Stimulated activated CD4-positive, alpha-beta T cell treated with anti-CD3 and anti-CD28 coated beads, TNF-alpha, amount 100 ng/mL, for 1 hour (primary cell): ENCODE data around the gene SUSD4.

Experiments used
- DNase-seq, 3 donors: peaks; one replicate each; pipeline ENCODE4 v3.0.0-alpha.2; 2020; ENCODE audit warnings: low read depth in 3 of 3, low spot score in 1 of 3

Gene SUSD4

DNA sequence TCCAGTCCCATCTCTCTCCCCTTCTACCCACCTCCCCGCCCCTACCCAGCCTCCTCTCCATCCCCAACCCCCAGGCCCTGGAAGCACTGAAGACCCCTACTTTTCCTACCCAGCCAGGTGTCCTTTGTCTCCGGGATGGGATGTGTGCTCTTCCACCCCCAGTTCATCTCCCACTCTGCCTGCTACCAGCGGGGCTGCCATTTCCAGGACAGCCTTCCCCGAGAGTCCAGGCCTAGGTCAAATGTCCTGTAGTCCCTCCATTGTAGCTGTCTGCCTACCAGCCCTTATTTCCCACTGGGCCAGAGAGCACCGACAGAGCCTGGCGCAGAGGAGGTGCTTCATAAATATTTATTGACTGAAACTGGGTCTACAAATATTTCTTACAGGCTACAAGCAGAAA lies 148.9 kb downstream of the SUSD4 start:
- DNase-seq, result no peak

DNA sequence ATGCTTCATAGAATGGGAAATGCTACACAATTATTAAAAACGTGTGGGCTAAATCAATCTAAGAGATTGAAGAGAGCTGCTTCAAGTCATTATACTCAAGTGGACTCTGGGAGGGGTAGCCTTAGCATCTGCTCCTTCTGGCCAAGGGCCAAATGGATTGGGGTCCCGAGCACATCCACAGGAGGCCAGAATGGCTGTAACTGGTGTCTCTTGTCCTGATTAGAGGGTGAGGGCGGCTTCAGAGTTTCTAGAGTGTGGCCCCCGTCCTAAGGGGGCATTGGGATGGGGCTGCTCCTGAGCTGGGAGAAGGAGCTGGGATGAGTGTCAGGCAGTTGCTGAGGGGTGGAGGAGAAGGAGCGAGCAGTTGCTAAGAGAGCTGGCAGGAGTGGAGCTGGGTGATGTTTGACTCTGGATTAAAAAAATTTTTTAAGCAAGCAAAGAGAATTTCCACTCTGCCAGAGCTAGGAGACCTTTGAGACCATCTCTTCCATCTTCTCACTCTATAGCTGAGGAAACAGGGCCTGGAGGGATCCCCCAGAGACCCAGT lies 149.6 kb downstream of the SUSD4 start:
- no peak for DNase-seq

DNA sequence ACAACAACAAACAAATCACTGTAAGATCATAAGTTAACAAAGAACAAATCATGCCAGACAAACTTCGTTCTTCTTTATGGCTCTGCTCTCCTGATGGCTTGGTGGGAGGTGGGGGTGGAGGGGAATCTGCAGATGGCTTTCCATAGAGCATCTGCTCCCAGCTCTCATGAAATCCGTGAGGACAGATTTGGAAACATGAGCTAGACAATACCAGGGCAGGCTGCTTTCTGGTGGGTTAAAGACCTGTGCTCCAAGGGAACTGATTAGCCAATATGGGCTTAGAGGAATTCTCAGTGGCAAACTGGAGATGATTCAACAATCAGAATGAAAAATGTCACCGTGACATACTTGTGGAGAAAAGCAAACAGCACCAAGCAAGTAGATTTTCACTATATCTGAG lies 151.5 kb downstream of the SUSD4 start:
- DNase-seq, result no peak

DNA sequence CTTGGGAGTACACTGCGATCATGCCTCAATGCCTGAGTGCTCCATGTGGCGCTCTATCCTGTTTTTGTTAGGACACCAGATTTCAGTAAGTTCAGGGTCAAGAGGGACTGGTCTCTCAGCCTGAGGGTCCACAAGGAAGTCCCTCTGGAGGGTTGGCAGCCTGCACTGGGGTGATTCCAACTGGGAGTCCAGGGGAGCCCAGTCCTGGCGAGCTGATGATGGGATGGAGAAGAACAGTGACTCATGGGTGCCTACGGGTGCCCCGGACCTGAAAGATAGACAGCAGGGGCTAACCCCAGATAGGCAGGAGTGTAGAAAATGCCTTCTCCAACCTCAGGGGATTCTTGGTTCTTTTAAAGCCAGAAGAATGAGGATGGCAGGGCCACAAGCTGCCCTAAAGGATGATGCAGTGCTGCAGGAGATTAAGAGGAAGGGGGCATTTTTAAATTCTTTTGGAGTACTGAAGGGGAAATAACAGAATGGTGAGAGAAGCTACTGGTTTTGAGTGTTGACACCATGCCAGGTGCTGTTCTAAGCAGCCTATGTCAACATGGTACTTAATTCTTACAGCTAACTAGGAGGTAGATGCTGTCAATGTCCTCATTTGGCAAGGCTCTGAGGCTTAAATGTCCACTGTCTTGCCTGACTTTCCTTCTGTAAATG lies 152.5 kb downstream of the SUSD4 start:
- no peak for DNase-seq

DNA sequence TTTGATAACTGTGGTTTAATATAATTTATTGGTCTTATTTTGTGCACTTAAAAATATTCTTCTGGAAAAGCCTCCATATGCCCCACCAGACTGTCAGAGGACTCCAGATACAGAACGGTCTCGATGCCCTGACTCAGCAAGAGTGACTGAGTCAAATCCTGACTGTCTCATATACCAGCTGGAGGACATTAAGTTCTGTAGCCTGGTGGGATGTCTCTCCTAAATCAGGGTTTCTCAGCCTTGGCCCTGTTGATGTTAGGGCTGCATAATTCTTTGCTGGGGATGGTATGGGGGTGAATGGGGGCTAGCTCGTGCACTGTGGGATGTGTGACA lies 153.2 kb downstream of the SUSD4 start:
- no peak for DNase-seq

DNA sequence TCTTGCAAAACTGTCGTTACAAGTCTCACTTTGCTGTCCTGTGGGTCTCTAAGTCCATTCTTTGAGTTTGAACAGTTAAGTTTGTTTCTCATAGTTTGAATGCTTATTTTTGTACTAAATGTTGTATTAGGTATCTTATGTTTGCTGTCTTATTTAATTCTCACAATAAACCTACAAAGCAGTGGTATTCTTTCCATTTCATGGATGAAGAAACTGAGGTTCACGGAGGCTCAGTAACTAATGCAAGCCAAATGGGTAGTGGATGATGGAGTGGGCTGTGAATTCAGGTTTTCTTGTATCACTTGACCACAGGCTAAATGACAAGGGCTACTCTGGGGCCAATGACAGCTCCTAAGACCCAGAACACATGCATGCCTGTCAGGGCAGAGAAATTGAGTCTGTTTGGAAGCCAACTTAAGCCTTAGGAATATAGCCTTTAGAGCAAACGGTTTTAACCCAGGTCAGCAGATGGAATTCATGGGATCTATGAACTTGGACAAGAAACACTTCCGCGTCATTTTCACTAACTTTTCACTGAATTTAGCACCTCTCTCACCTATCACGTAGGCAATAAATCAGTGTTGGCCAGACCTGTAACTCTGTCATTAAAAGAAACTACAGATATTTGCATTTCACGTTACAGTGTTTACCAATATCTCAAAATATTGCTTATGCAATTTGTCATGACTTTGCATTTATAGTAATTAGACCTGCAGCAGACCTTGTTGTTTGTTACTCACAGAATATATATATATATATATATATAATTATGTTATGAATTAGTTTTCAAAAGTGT lies 153.8 kb downstream of the SUSD4 start:
- no peak for DNase-seq

DNA sequence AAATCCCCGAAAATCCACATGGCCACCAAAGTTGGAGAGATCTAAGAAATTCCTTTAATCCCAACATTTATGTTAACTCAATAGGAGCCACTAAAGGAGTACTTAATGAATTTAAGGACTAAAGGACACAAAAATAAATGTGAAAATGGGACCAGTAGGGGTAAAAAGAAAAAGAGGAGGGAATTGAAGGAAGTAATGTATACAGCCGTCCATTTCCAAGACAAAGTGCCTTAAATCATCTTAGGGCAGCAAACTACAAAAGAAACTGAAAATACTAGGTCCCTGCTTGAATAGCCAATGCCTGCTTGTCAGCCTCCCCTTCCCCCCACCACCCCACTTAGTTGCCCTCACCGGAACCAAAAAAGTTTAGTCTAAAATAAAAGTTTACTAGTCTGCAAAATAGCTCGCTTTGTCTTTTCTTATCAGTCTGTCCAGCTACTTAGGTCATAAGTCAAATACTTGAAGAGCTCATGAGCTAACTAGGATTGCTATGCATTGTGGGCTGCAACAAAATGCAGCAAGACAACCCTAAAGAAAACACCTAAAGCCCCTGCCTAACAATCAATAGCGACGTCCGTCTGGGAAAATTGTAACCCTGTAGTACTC lies 154.6 kb downstream of the SUSD4 start:
- no peak for DNase-seq

DNA sequence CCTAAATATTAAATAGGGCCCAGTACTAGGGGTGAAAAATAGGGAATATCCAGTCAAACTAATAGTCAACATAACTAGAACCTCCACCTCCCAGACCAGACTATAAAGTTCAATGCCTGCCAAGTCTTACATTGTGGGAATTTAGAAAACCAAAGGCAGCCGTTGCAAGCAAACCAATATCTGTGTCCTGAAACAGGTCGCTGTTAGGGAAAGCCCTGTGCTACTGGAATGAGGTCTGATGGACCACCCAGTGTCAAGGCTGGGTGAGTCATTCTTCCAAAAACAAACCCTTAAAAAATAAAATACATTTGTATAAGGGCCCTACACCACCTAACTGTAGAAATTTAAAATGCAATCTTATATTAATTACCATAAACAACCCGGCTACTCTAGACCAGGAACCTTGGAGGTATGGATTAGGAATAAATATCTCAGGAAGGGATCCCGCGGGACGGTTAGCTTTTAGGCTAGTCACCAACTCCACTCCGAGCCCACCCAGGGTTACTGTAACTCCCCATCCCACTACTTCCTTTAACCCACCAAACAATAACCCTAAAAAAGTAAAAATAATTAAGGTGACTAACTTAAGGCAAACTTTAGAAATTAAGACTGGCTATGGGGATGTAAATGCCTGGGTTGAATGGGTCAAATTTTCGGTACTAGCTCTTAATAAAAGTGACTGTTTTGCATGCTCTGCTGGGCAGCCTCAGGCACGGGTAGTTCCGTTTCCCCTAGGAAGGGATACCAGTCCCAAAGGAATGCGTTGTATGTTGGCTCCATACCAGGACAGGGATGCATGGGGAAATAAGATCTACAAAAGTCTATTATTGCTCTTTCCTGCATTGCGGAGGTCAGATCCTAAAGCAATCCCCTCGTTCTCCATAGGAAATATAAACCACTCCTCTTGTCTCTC lies 155.6 kb downstream of the SUSD4 start:
- DNase-seq, result no peak

DNA sequence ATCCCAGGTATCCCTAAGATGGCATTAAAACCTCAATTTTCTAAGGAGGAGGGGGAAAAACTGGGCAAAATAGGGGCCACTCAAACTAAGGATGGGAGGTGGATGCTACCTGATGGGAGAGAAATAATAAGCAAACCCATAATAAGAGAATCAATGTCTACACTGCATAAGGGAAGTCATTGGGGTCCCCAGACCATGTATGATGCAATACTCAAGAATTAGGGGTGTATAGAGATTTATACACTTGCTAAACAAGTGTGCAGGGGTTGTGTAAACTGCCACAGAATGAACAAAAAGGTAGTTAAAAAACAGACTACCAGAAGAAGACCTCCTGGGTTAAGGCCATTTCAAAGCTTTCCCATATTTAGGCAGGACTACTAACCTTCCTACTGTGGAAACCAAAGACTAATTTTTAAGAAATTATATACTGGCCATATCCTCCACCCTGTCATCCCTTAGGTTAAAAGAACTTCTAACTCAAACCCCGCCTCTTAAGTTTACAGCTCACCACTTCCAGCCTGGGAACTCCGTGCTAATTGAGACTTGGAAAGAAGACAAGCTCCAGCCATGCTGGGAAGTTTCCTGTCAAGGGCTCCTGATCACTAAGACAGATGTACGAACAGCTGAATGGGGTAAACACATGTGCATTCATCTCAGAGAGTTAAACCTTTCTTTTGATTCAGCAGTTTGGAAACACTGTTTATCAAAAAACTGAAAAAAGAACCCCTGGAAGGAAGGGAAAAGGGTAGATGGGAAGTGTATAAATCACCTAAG lies 156.5 kb downstream of the SUSD4 start:
- DNase-seq, result no peak

DNA sequence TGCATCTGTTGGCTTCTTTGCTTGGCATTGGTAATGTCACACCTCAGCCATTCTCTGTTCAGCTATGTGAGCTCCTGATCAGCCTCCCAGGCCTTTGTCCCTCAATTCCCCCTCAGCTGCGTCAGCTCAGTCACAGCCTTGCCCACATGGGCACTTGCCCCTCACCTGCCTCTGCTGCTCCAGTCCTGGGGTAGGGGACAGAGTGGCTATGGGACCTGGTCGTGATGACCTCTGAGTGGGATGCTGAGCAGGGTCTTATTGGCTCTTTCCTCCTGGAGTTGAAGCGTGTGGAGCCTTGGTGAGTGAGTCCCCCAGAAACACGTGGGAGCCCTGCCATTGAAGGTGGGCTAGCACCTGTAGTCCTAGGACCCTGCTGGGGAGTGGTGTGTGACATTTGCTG lies 159.6 kb downstream of the SUSD4 start:
- no peak for DNase-seq

DNA sequence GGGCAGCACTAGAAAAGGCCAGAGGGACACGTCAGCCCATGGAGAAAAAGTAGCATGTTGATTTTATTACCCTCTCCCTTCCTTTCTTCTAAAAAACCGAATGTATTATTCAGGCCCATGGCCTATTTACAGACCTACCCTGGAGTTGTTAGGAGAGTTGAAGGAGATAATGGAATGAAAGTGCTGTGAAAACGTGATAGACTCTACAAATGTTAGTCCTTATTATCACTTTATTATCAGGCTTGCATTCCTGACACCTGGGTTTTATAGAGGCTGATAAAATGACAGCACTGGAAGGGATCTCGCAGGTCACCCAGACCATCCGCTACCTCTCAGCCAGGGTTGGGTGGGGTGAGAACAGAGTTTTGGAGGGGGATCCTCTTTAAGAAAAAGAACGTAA lies 160.3 kb downstream of the SUSD4 start:
- DNase-seq, result no peak

DNA sequence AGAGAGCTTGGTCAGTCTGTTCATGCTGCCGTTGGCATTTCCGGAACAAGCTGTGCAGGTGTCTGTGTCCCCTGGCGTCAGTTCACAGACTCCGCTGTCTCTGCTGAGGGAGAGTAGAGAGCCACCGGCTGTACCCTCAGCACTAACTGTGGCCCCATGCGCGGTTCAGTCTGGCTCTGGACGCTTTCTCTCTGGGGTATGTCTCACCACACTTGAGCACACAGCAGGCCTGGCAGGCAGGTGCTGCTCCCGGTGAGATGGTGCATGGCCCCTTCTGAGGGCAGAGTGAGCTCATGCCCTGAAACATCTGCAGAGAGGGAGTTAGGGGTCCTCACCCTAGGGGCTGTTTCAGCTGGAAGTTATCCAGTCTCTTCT lies 161.0 kb downstream of the SUSD4 start:
- no peak for DNase-seq

DNA sequence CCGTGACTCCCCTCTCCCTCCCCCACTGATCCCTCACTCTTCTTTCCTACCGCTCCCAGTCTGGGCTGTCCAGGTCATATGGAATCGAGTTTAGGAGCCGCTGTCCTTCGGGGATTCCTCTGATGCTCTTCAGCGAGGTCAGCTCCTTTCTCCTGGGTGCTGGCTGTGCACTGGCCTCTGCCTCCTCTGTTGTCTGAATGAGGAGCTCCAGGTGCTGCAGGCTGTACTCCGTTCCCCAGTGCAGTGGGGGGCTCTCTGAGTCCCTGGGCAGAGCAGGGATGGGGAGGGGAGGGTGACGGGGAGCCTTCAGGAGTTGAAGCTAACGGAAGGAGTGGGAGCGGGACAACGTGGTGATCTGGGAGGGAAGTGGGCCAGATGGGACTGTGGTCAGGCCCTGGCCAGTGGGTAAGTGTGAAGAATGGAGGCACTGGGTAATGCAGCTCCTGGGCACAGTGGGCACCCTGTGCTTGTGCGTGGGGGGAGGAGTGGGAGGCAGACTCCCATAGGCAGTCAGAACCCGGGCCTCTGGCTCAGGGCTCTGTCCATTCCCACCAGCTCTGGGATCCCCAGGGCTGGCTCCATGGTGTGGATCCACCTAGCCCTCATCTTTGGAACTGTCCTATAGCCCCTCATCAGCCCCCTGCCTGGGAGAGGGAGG lies 161.5 kb downstream of the SUSD4 start:
- DNase-seq, result no peak

DNA sequence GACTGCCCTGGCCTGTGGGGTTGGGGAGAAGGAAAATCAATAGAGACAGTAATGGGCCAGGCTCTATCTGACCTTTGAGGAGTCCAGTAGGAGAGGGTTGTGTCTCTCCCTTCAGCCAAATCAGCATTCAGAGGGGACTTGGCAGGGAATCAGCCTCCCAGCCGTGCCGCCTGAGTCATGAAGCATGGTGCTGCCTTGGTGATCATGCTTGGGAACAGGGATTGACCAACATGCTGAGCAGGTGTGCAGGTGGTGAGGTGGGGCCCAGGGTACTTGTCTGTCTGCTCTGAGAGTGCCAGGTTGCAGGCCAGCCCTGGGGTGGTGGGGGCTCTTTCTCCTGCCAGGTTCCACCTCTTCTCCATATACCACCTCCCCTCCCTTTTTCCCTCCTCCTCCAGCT lies 162.0 kb downstream of the SUSD4 start:
- DNase-seq, result no peak

DNA sequence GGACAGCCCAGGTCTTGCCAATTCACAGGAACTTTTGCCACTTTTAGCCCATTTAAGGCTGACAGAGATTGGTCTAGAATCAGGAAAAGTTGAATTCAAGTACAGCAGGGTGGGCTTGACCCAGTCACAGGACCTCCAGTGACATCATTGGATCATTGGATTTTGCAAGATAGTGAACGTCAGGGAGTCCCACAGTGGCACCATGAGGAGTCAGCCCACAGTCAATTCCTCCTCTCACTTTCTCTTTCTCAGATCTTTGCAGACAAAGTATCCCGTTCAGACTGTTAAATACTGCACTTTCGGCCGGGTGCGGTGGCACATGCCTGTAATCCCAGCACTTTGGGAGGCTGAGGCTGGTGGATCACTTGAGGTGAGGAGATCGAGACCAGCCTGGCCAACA lies 163.1 kb downstream of the SUSD4 start:
- DNase-seq, result no peak

DNA sequence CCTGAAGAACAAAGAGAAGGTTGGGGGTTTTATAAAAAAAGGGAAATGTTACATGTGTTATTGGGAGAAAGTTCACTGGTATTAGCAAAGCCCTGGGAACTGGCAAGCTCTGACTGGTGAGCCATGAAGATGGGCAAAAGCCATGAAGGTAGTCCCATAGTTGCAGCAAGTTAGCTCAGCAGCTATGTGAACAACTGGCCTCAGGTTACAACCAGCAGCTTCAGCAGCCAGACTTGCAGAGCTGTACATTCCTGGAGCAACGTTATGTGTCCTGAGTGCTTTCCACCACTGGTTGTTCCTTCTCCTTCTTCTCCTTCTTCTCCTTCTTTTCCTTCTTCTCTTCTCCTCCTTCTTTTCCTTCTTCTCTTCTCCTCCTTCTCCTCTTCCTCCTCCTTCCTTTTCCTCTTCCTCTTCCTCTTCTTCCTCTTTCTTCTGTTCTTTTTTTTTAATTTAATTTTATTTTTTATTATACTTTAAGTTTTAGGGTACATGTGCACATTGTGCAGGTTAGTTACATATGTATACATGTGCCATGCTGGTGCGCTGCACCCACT lies 164.8 kb downstream of the SUSD4 start:
- DNase-seq, result no peak

DNA sequence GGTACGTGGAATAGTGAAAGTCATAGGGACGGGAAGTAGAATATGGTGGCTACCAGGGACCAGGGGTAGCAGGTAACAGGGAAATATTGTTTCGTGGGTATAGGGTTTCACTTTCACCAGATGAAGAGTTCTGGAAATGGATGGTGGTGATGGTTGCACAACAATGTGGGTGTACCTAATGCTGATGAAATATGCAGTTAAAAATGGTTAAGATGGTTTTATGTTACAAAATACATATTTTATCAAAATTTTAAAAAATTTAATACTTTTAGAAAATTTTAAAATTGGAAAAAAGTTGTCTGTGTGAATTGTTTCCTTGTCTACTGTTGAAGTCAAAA lies 165.4 kb downstream of the SUSD4 start:
- no peak for DNase-seq

DNA sequence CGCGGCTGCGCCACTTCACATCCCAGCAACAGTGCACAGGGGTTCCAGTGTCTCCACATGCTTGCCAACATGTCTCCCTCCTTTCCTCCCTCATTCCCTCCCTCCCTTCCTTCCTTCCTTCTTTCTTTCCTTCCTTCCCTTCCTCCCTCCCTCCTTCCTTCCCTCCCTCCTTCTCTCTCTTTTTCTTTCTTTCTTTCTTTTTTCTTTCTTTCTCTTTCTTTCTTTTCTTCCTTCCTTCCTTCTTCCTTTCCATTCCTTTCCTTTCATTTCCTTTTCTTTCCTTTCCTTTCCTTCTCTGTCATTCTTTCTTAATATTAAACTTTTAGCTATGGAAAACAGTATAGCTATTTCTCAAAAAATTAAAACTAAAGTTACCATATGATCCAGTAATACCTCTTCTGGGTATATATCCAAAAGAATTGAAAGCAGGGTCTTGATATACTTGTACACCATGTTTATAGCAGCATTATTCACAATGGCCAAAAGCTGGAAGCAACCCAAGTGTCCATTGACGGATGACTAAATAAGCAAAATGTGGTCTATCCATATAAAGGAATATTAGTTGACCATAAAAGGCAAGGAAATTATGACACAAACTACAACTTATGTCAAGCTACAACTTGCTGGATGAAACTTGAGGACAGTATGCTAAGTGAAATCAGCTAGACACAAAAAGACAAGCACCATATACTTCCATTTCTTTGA lies 165.9 kb downstream of the SUSD4 start:
- DNase-seq, result no peak
